GM12892 (cell line): ENCODE measurements around the gene HLA-DOA.
A peak's percentile ranks its signal among the peaks of the same experiment; 100 is the strongest.

Source experiments
- POLR2A ChIP-seq: IDR thresholded peaks from 2 replicates; pipeline ENCODE4 v1.6.1; 2011; ENCODE audit warnings: low read depth, low read length, control low read depth
- POLR2AphosphoS5 ChIP-seq: IDR thresholded peaks from 2 replicates; pipeline ENCODE4 v1.6.1; 2011; ENCODE audit warnings: low read depth, low read length, control low read depth
- TAF1 ChIP-seq: IDR thresholded peaks from 2 replicates; pipeline ENCODE4 v1.6.1; 2011; ENCODE audit warnings: low read depth, mild to moderate bottlenecking, control low read depth, low read length, borderline replicate concordance

GRCh38 chr6:32971581-32972352, 37.6 kb downstream of the HLA-DOA start:
- TF ChIP-seq POLR2A = peak; percentile 99
- TF ChIP-seq TAF1 = peak; percentile 99
- peak; percentile 99 for TF ChIP-seq POLR2AphosphoS5
